Mesenchymal stem cell (in vitro differentiated cells and primary cell): ENCODE data around the gene PARM1.

Experiments used
- DNase-seq: peaks from one replicate; pipeline ENCODE4 v3.0.0-alpha.2; 2013
- H2AFZ ChIP-seq: one replicate; pipeline ENCODE4 v1.6.1; 2013; ENCODE audit warnings: low read depth, mild to moderate bottlenecking, control low read depth, inconsistent platforms, low read length, moderate library complexity
- H2AK5ac ChIP-seq: 2 replicates; pipeline ENCODE4 v1.6.1; 2013; ENCODE audit warnings: low read length, moderate library complexity, mild to moderate bottlenecking, inconsistent platforms; ENCODE audit not compliant: severe bottlenecking
- H2BK120ac ChIP-seq: one replicate; pipeline ENCODE4 v1.6.1; 2013; ENCODE audit warnings: low read depth, mild to moderate bottlenecking, inconsistent platforms, low read length, moderate library complexity
- H2BK12ac ChIP-seq, 2 experiments: one replicate each; pipeline ENCODE4 v1.6.1; 2013; ENCODE audit warnings: inconsistent platforms in 2 of 2, low read length in 2 of 2, mild to moderate bottlenecking in 2 of 2, moderate library complexity in 2 of 2, control low read depth in 1 of 2
- H2BK15ac ChIP-seq: one replicate; pipeline ENCODE4 v1.6.1; 2013; ENCODE audit warnings: mild to moderate bottlenecking, low read depth, inconsistent platforms; ENCODE audit not compliant: poor library complexity, severe bottlenecking
- H2BK5ac ChIP-seq: 2 replicates; pipeline ENCODE4 v1.6.1; 2013; ENCODE audit warnings: low read depth, mild to moderate bottlenecking, low read length, control low read depth, inconsistent platforms; ENCODE audit not compliant: poor library complexity, severe bottlenecking
- H3K14ac ChIP-seq, 2 experiments: one replicate each; pipeline ENCODE4 v1.6.1; 2013; ENCODE audit warnings: inconsistent platforms in 2 of 2, low read length in 2 of 2, control low read depth in 1 of 2, mild to moderate bottlenecking in 1 of 2, moderate library complexity in 1 of 2
- H3K18ac ChIP-seq, 2 experiments: one replicate each; pipeline ENCODE4 v1.6.1; 2013; ENCODE audit warnings: inconsistent platforms in 2 of 2, low read length in 2 of 2, control low read depth in 1 of 2, low read depth in 1 of 2, mild to moderate bottlenecking in 1 of 2
- H3K23ac ChIP-seq, 2 experiments: one replicate each; pipeline ENCODE4 v1.6.1; 2013; ENCODE audit warnings: inconsistent platforms in 2 of 2, low read length in 2 of 2, mild to moderate bottlenecking in 2 of 2, moderate library complexity in 2 of 2, control low read depth in 1 of 2
- H3K27ac ChIP-seq: 2 replicates; pipeline ENCODE4 v1.5.1; 2013; ENCODE audit warnings: mild to moderate bottlenecking, moderate library complexity, low read length, control low read depth, inconsistent platforms; ENCODE audit not compliant: poor library complexity, severe bottlenecking
- H3K27me3 ChIP-seq, 2 experiments: 2 replicates each; pipeline versions ENCODE4 v1.6.1 to v1.7.0; 2013; ENCODE audit warnings: low read length in 2 of 2, mild to moderate bottlenecking in 2 of 2, moderate library complexity in 2 of 2, control low read depth in 1 of 2, inconsistent platforms in 1 of 2; ENCODE audit not compliant: control insufficient read depth in 1 of 2, insufficient read depth in 1 of 2
- H3K36me3 ChIP-seq, 2 experiments: 2 replicates each; pipeline versions ENCODE4 v1.6.1 to v1.7.0; 2013; ENCODE audit warnings: low read length in 2 of 2, control low read depth in 1 of 2, inconsistent platforms in 1 of 2, low read depth in 1 of 2, mild to moderate bottlenecking in 1 of 2; ENCODE audit not compliant: insufficient read depth in 2 of 2, control insufficient read depth in 1 of 2
- H3K4ac ChIP-seq, 2 experiments: one replicate each; pipeline ENCODE4 v1.6.1; 2013; ENCODE audit warnings: inconsistent platforms in 2 of 2, low read length in 2 of 2, mild to moderate bottlenecking in 2 of 2, moderate library complexity in 2 of 2, control low read depth in 1 of 2, low read depth in 1 of 2
- H3K4me1 ChIP-seq: 2 replicates; pipeline ENCODE4 v1.6.1; 2013; ENCODE audit warnings: low read depth, low read length, control low read depth; ENCODE audit not compliant: control insufficient read depth, insufficient read depth
- H3K4me2 ChIP-seq: 2 replicates; pipeline ENCODE4 v1.6.1; 2013; ENCODE audit warnings: low read length, mild to moderate bottlenecking, inconsistent platforms; ENCODE audit not compliant: poor library complexity, severe bottlenecking
- H3K4me3 ChIP-seq, 2 experiments: 2 replicates each; pipeline versions ENCODE4 v1.5.1 to v1.7.0; 2013; ENCODE audit warnings: low read length in 2 of 2, mild to moderate bottlenecking in 2 of 2, control low read depth in 1 of 2, low read depth in 1 of 2; ENCODE audit not compliant: insufficient read depth in 1 of 2
- H3K79me1 ChIP-seq: replicated peaks from 2 replicates; pipeline ENCODE4 v1.6.1; 2013; ENCODE audit warnings: mild to moderate bottlenecking, control low read depth, low read length, inconsistent platforms; ENCODE audit not compliant: poor library complexity, severe bottlenecking
- H3K9ac ChIP-seq: 2 replicates; pipeline ENCODE4 v1.7.0; 2013; ENCODE audit warnings: mild to moderate bottlenecking, low read length, moderate library complexity
- H3K9me3 ChIP-seq: 2 replicates; pipeline ENCODE4 v1.7.0; 2013; ENCODE audit warnings: mild to moderate bottlenecking, low read length; ENCODE audit not compliant: control insufficient read depth
- H4K8ac ChIP-seq: one replicate; pipeline ENCODE4 v1.6.1; 2013; ENCODE audit warnings: inconsistent platforms, mild to moderate bottlenecking, low read length, moderate library complexity
- H4K91ac ChIP-seq: one replicate; pipeline ENCODE4 v1.6.1; 2013; ENCODE audit warnings: mild to moderate bottlenecking, low read length, inconsistent platforms
- WGBS: methylation state at CpG from one replicate; pipeline ENCODE4 v1.1.7; 2013; ENCODE audit warnings: mixed read lengths; 5-methylcytosine and 5-hydroxymethylcytosine counted together

The PARM1 gene

DNA sequence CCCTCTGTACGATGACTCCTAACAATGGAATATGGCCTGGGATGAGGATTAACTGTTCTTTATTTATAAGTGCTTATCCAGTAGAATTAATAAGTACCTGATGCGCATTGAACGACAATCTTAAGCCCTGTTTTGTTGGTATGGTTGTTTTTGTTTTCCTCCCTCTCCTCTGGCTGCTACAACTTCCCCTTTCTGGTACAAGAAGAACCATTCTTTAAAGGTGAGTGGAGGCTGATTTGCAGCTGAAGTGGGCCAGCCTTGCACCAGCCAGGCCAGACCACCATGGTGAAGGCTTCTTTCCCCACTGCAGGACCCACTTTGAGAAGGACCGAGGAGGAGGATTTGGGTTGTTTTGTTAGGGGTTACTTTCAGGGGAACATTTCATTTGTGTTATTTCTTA, 113.3 kb downstream of the PARM1 start:
- H3K4me2 ChIP-seq, result no peak overlapping the region
- no peaks in the 10 kb centered on the region for H3K9me3 ChIP-seq
- no peak for DNase-seq
- H3K4me3 ChIP-seq, result no peak overlapping the region
- no peak overlapping the region for H2AK5ac ChIP-seq
- H2BK120ac ChIP-seq, result no peak overlapping the region
- H2AFZ ChIP-seq, result no peak overlapping the region
- H3K4ac ChIP-seq, result no peak overlapping the region
- no peak overlapping the region for H3K27ac ChIP-seq
- WGBS, result 100% methylated on average over 3 of the region's 4 CpGs
- no peaks in the 10 kb centered on the region for H3K79me1 ChIP-seq
- no peaks in the 10 kb centered on the region for H3K27me3 ChIP-seq
- no peak overlapping the region for H2BK15ac ChIP-seq
- no peak overlapping the region for H3K14ac ChIP-seq
- no peak overlapping the region for H4K8ac ChIP-seq
- no peak overlapping the region for H2BK12ac ChIP-seq
- no peak overlapping the region for H3K23ac ChIP-seq
- no peak overlapping the region for H2BK5ac ChIP-seq
- H4K91ac ChIP-seq, result no peak overlapping the region
- H3K36me3 ChIP-seq, result no peaks in the 10 kb centered on the region
- H3K9ac ChIP-seq, result no peak overlapping the region
- H3K18ac ChIP-seq, result no peak overlapping the region
- H3K4me1 ChIP-seq, result no peaks in the 10 kb centered on the region

- H2BK15ac ChIP-seq, result no peak overlapping the region
- DNase-seq, result no peak
- H2AK5ac ChIP-seq, result no peak overlapping the region
- H4K8ac ChIP-seq, result no peak overlapping the region
- no peaks in the 10 kb centered on the region for H3K27me3 ChIP-seq
- no peak overlapping the region for H3K23ac ChIP-seq
- no peaks in the 10 kb centered on the region for H3K79me1 ChIP-seq
- H2BK120ac ChIP-seq, result no peak overlapping the region
- no peak overlapping the region for H3K27ac ChIP-seq
- no peak overlapping the region for H3K18ac ChIP-seq
- H3K14ac ChIP-seq, result no peak overlapping the region
- H4K91ac ChIP-seq, result no peak overlapping the region
- 89% methylated on average over 2 of the region's 2 CpGs for WGBS
- no peaks in the 10 kb centered on the region for H3K9me3 ChIP-seq
- no peaks in the 10 kb centered on the region for H3K36me3 ChIP-seq
- H3K4me2 ChIP-seq, result no peak overlapping the region
- H3K4me1 ChIP-seq, result no peaks in the 10 kb centered on the region
- no peak overlapping the region for H2BK12ac ChIP-seq
- H3K9ac ChIP-seq, result no peak overlapping the region
- H3K4me3 ChIP-seq, result no peak overlapping the region
- H3K4ac ChIP-seq, result no peak overlapping the region
- no peak overlapping the region for H2AFZ ChIP-seq
- H2BK5ac ChIP-seq, result no peak overlapping the region
Observed at GRCh38 chr4:75046641-75047040, 113.7 kb downstream of the PARM1 start.

DNA sequence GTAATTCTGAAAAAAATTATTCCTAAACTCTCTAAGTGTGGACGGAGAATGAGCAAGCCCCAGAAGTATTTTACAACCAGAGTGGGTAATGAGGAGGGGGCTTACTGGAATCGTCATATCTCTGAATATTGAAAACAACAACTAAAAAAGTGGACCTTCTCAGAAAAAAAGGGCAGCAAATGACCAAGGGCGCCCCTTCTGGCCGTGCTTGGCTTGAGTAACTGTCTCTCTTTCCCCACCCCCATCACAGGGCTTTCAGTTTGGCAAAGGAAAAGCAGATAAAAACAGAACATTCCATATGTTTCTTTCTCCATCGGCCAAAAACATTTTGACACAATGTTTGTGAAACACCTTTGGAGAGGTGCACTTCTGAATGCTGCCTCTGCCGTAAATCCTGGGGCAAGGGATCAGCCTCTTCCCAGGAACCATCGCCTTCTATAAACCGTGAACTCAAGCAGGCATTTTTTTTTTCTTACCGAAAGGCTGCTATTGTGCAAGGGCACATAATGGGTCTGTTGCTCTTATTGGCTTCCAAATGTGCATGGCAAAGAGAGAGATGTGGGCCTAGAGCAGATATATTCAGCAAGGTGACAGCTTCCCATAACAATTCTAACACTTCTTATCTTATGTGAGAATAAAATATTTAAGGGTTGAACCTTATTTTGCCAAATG, 115.4 kb downstream of the PARM1 start:
- H4K91ac ChIP-seq, result no peak overlapping the region
- H3K4me3 ChIP-seq, result no peak overlapping the region
- H3K27me3 ChIP-seq, result no peaks in the 10 kb centered on the region
- no peak overlapping the region for H3K9ac ChIP-seq
- no peak overlapping the region for H3K14ac ChIP-seq
- H2AFZ ChIP-seq, result no peak overlapping the region
- H3K27ac ChIP-seq, result no peak overlapping the region
- H2BK5ac ChIP-seq, result no peak overlapping the region
- no peak for DNase-seq
- H3K4ac ChIP-seq, result no peak overlapping the region
- WGBS, result 69% methylated on average over 8 of the region's 9 CpGs
- no peak overlapping the region for H3K18ac ChIP-seq
- no peak overlapping the region for H2BK15ac ChIP-seq
- H2BK120ac ChIP-seq, result no peak overlapping the region
- H2AK5ac ChIP-seq, result no peak overlapping the region
- H3K23ac ChIP-seq, result no peak overlapping the region
- no peaks in the 10 kb centered on the region for H3K79me1 ChIP-seq
- H3K4me1 ChIP-seq, result no peaks in the 10 kb centered on the region
- no peak overlapping the region for H4K8ac ChIP-seq
- no peaks in the 10 kb centered on the region for H3K36me3 ChIP-seq
- no peak overlapping the region for H3K4me2 ChIP-seq
- H2BK12ac ChIP-seq, result no peak overlapping the region
- no peaks in the 10 kb centered on the region for H3K9me3 ChIP-seq

- Histone ChIP-seq H3K4me3 (no peak overlapping the region), H3K18ac (no peak overlapping the region), H3K9me3 (no peaks in the 10 kb centered on the region), H2BK120ac (no peak overlapping the region), H2BK15ac (no peak overlapping the region), H3K9ac (no peak overlapping the region), H2BK12ac (no peak overlapping the region), H3K14ac (no peak overlapping the region), H3K27me3 (no peaks in the 10 kb centered on the region), H2BK5ac (no peak overlapping the region), H3K36me3 (no peaks in the 10 kb centered on the region), H4K91ac (no peak overlapping the region), H3K4me1 (no peaks in the 10 kb centered on the region), H2AK5ac (no peak overlapping the region), H3K79me1 (no peaks in the 10 kb centered on the region), H2AFZ (no peak overlapping the region), H3K27ac (no peak overlapping the region), H3K4ac (no peak overlapping the region), H4K8ac (no peak overlapping the region), H3K23ac (no peak overlapping the region), H3K4me2 (no peak overlapping the region)
- 77% methylated on average over 1 of the region's 1 CpG for WGBS
- no peak for DNase-seq
Observed at GRCh38 chr4:75051431-75051830, 118.5 kb downstream of the PARM1 start.
